HepG2 (cell line): ENCODE data around the gene RHOT2. TPM values are rescaled to one million over a fixed set of nuclear protein-coding genes. Genes with fewer than 3 reads are reported as not detected.

Experiments used
- CSRNP1 ChIP-seq: sonication (generic); formaldehyde crosslinking; IDR thresholded peaks from 2 replicates; pipeline ENCODE4 v1.8.1; 2023; ENCODE audit warnings: mild to moderate bottlenecking, missing genetic modification reagents
- EEA1 ChIP-seq: sonication (generic); formaldehyde crosslinking; IDR thresholded peaks from 2 replicates; pipeline ENCODE4 v1.5.1; 2020; ENCODE audit warnings: mild to moderate bottlenecking, missing genetic modification reagents, borderline replicate concordance
- FOXA1 ChIP-seq, 2 experiments: fragments of 450-650 bp in 1 of 2; sonication (generic) in 1 of 2; formaldehyde crosslinking in 1 of 2; IDR thresholded peaks; 2 replicates each; pipeline versions ENCODE4 v1.4.0 to v1.6.1; 2016 to 2020; ENCODE audit warnings: missing genetic modification reagents in 1 of 2
- FOXC1 ChIP-seq: sonication (generic); formaldehyde crosslinking; IDR thresholded peaks from 2 replicates; pipeline ENCODE4 v1.8.0; 2022; ENCODE audit warnings: mild to moderate bottlenecking, missing genetic modification reagents, borderline replicate concordance
- HDAC2 ChIP-seq: sonication (generic); formaldehyde crosslinking; IDR thresholded peaks from 2 replicates; pipeline ENCODE4 v1.4.0; 2020; ENCODE audit warnings: missing genetic modification reagents
- HNF4G ChIP-seq, 2 experiments: sonication (generic) in 1 of 2; formaldehyde crosslinking in 1 of 2; IDR thresholded peaks; 2 replicates each; pipeline versions ENCODE4 v1.4.0 to v1.6.1; 2011 to 2020; ENCODE audit warnings: borderline replicate concordance in 2 of 2, low read depth in 2 of 2, mild to moderate bottlenecking in 2 of 2, low read length in 1 of 2, missing genetic modification reagents in 1 of 2, moderate library complexity in 1 of 2
- PAF1 ChIP-seq: IDR thresholded peaks from 2 replicates; pipeline ENCODE4 v1.6.1; 2016; ENCODE audit warnings: missing genetic modification reagents, missing compliant biosample characterization
- PHF20 ChIP-seq: sonication (generic); formaldehyde crosslinking; IDR thresholded peaks from 2 replicates; pipeline ENCODE4 v1.5.0; 2020; ENCODE audit warnings: mild to moderate bottlenecking, missing genetic modification reagents
- SMC3 ChIP-seq: IDR thresholded peaks from 2 replicates; pipeline ENCODE4 v1.6.1; 2011; ENCODE audit warnings: low read length, improper control_type of control experiment
- THAP11 ChIP-seq: IDR thresholded peaks from 2 replicates; pipeline ENCODE4 v1.6.1; 2016; ENCODE audit warnings: missing biosample characterization, missing genetic modification reagents
- ZMYM3 ChIP-seq: sonication (generic); formaldehyde crosslinking; IDR thresholded peaks from 2 replicates; pipeline ENCODE4 v1.5.1; 2020; ENCODE audit warnings: mild to moderate bottlenecking, missing genetic modification reagents
- ZNF430 ChIP-seq: sonication (generic); formaldehyde crosslinking; IDR thresholded peaks from 2 replicates; pipeline ENCODE4 v1.9.0; 2021; ENCODE audit warnings: mild to moderate bottlenecking, missing genetic modification reagents
- ZNF550 ChIP-seq: sonication (generic); formaldehyde crosslinking; IDR thresholded peaks from 2 replicates; pipeline ENCODE4 v1.4.0; 2020; ENCODE audit warnings: mild to moderate bottlenecking, missing genetic modification reagents, borderline replicate concordance
- ZNF766 ChIP-seq: sonication (generic); formaldehyde crosslinking; IDR thresholded peaks from 2 replicates; pipeline ENCODE4 v1.5.0; 2020; ENCODE audit warnings: missing genetic modification reagents, borderline replicate concordance
- ZNF773 ChIP-seq: sonication (generic); formaldehyde crosslinking; IDR thresholded peaks from 2 replicates; pipeline ENCODE4 v1.4.0; 2020; ENCODE audit warnings: missing genetic modification reagents, borderline replicate concordance
- ZSCAN21 ChIP-seq: sonication (generic); formaldehyde crosslinking; IDR thresholded peaks from 2 replicates; pipeline ENCODE4 v1.8.0; 2022; ENCODE audit warnings: mild to moderate bottlenecking, missing genetic modification reagents, moderate library complexity, borderline replicate concordance
- polyA plus RNA-seq, 8 experiments: library from polyadenylated mRNA; depleted of rRNA in 3 of 8; stranded (reverse) in 7 of 8; unstranded in 1 of 8; fragments of >200 nt; fragmentation: Illumina TruSeq in 4 of 8; extraction: Trizol in 4 of 8; gene quantifications; 2 replicates each; pipeline versions ENCODE4 v1.2.1 to v1.2.3, GENCODE V29; 2011 to 2016; ENCODE audit warnings: low read depth in 4 of 8, missing spikeins in 1 of 8, mixed read lengths in 1 of 8; ENCODE audit not compliant: insufficient read depth in 1 of 8
- total RNA-seq, 5 experiments: library from RNA; depleted of rRNA; stranded (reverse); fragments of >200 nt; fragmentation: Illumina TruSeq; extraction: Trizol; gene quantifications; 2 replicates each; pipeline ENCODE4 v1.2.3, GENCODE V29; 2016; ENCODE audit warnings: low read depth in 1 of 5
- TF ChIP-seq, protein P1 (sequence below): sonication (generic); formaldehyde crosslinking; IDR thresholded peaks from 2 replicates; pipeline ENCODE4 v1.8.0; 2022; ENCODE audit warnings: mild to moderate bottlenecking, missing genetic modification reagents, moderate library complexity
- TF ChIP-seq, protein P2 (sequence below): sonication (generic); formaldehyde crosslinking; IDR thresholded peaks from 2 replicates; pipeline ENCODE4 v1.5.0; 2020; ENCODE audit warnings: mild to moderate bottlenecking, missing genetic modification reagents, borderline replicate concordance
- TF ChIP-seq, protein P3 (sequence below): sonication (generic); formaldehyde crosslinking; IDR thresholded peaks from 2 replicates; pipeline ENCODE4 v1.5.0; 2020; ENCODE audit warnings: missing genetic modification reagents
- TF ChIP-seq, protein P4 (sequence below): sonication (generic); formaldehyde crosslinking; IDR thresholded peaks from 2 replicates; pipeline ENCODE4 v1.9.0; 2021; ENCODE audit warnings: missing genetic modification reagents, borderline replicate concordance

Gene RHOT2
- total and polyA plus RNA-seq, 2 of the 13 experiments (the other 11 are each of a cell fraction or from before 2014, with no cell fraction given): 63.6 to 76.9 TPM

GRCh38 chr16:679814-680624 is 12.1 kb downstream of the RHOT2 start, which contains the start of gene STUB1 (continued):
- TF ChIP-seq THAP11 (CRISPR knock-in tag) (peak; percentile 59; the same call in 1 of the 2 replicates), CSRNP1 (CRISPR knock-in tag) (no peak), FOXA1 (IDR thresholded peaks at IDR 0.05) (no peak), FOXA1 (CRISPR knock-in tag; IDR thresholded peaks at IDR 0.05) (no peak), EEA1 (peak; percentile 55; the same call in 1 of the 2 replicates), ZNF550 (no peak), SMC3 (no peak), HDAC2 (CRISPR knock-in tag) (0 out of 2 replicates have a peak, but pooled peaks have one; percentile 18), PAF1 (no peak), ZNF766 (CRISPR knock-in tag) (no peak), ZMYM3 (CRISPR knock-in tag) (no peak), ZNF430 (peak; percentile 2; the same call in 1 of the 2 replicates), FOXC1 (CRISPR knock-in tag) (no peak), HNF4G (IDR thresholded peaks at IDR 0.05; ENCODE audit: borderline replicate concordance, low read depth, low read length) (no peak), HNF4G (CRISPR knock-in tag; IDR thresholded peaks at IDR 0.05; ENCODE audit: borderline replicate concordance, low read depth) (no peak), PHF20 (peak; percentile 63; the same call in 1 of the 2 replicates), ZNF773 (CRISPR knock-in tag) (0 out of 2 replicates have a peak, but pooled peaks have one; percentile 76), ZSCAN21 (CRISPR knock-in tag) (peak; percentile 56; the same call in 1 of the 2 replicates)
- TF ChIP-seq, protein P1, sequence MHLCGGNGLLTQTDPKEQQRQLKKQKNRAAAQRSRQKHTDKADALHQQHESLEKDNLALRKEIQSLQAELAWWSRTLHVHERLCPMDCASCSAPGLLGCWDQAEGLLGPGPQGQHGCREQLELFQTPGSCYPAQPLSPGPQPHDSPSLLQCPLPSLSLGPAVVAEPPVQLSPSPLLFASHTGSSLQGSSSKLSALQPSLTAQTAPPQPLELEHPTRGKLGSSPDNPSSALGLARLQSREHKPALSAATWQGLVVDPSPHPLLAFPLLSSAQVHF (CRISPR knock-in tag): no peak
- TF ChIP-seq, protein P2, sequence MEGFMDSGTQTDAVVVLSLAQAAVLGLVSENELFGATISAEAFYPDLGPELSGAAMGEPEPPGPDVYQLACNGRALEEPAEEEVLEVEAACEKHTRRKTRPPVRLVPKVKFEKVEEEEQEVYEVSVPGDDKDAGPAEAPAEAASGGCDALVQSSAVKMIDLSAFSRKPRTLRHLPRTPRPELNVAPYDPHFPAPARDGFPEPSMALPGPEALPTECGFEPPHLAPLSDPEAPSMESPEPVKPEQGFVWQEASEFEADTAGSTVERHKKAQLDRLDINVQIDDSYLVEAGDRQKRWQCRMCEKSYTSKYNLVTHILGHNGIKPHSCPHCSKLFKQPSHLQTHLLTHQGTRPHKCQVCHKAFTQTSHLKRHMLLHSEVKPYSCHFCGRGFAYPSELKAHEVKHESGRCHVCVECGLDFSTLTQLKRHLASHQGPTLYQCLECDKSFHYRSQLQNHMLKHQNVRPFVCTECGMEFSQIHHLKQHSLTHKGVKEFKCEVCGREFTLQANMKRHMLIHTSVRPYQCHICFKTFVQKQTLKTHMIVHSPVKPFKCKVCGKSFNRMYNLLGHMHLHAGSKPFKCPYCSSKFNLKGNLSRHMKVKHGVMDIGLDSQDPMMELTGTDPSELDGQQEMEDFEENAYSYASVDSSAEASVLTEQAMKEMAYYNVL (CRISPR knock-in tag): no peak
- TF ChIP-seq, protein P3, sequence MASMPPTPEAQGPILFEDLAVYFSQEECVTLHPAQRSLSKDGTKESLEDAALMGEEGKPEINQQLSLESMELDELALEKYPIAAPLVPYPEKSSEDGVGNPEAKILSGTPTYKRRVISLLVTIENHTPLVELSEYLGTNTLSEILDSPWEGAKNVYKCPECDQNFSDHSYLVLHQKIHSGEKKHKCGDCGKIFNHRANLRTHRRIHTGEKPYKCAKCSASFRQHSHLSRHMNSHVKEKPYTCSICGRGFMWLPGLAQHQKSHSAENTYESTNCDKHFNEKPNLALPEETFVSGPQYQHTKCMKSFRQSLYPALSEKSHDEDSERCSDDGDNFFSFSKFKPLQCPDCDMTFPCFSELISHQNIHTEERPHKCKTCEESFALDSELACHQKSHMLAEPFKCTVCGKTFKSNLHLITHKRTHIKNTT (CRISPR knock-in tag): no peak
- TF ChIP-seq, protein P4, sequence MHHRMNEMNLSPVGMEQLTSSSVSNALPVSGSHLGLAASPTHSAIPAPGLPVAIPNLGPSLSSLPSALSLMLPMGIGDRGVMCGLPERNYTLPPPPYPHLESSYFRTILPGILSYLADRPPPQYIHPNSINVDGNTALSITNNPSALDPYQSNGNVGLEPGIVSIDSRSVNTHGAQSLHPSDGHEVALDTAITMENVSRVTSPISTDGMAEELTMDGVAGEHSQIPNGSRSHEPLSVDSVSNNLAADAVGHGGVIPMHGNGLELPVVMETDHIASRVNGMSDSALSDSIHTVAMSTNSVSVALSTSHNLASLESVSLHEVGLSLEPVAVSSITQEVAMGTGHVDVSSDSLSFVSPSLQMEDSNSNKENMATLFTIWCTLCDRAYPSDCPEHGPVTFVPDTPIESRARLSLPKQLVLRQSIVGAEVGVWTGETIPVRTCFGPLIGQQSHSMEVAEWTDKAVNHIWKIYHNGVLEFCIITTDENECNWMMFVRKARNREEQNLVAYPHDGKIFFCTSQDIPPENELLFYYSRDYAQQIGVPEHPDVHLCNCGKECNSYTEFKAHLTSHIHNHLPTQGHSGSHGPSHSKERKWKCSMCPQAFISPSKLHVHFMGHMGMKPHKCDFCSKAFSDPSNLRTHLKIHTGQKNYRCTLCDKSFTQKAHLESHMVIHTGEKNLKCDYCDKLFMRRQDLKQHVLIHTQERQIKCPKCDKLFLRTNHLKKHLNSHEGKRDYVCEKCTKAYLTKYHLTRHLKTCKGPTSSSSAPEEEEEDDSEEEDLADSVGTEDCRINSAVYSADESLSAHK (CRISPR knock-in tag): no peak
